HG03565 (cell line): Measurements from ENCODE around the gene CDHR4.
"Not testable (repeated sequence)": the region's sequence is repeated elsewhere in the genome, so short reads cannot be mapped to it uniquely, and the experiment has no call there.

Experiments
- ATAC-seq: cut with Tn5 transposase; IDR thresholded peaks from one replicate; pipeline ENCODE4 v1.9.1; 2021; ENCODE audit warnings: mild to moderate bottlenecking, moderate library complexity; ENCODE audit not compliant: unreplicated experiment

CDHR4 gene

GRCh38 chr3:49780975-49781365 lies 18.7 kb downstream of the CDHR4 start:
- not testable (repeated sequence) for ATAC-seq

GRCh38 chr3:49780080-49780974 lies 19.3 kb downstream of the CDHR4 start:
- no peak for ATAC-seq

GRCh38 chr3:49779358-49780079 lies 20.2 kb downstream of the CDHR4 start:
- no peak for ATAC-seq

- ATAC-seq, result not testable (repeated sequence)
These were observed 23.6 kb downstream of the CDHR4 start for GRCh38 chr3:49776101-49776500.

GRCh38 chr3:49775538-49775937 lies 24.1 kb downstream of the CDHR4 start:
- no peak for ATAC-seq

- no peak for ATAC-seq
These were observed 27.0 kb downstream of the CDHR4 start for GRCh38 chr3:49772703-49773102.

GRCh38 chr3:49771340-49771938 lies 28.2 kb downstream of the CDHR4 start:
- no peak for ATAC-seq

- ATAC-seq, result no peak
These were observed 29.7 kb downstream of the CDHR4 start for GRCh38 chr3:49769926-49770325.

GRCh38 chr3:49769286-49769915 lies 30.3 kb downstream of the CDHR4 start:
- ATAC-seq, result no peak

- no peak for ATAC-seq
These were observed 35.7 kb downstream of the CDHR4 start for GRCh38 chr3:49763981-49764380.

GRCh38 chr3:49761661-49762060 lies 38.0 kb downstream of the CDHR4 start:
- ATAC-seq, result no peak

GRCh38 chr3:49759226-49759625 lies 40.4 kb downstream of the CDHR4 start:
- ATAC-seq, result no peak

GRCh38 chr3:49757197-49757596 lies 42.5 kb downstream of the CDHR4 start:
- ATAC-seq, result no peak

GRCh38 chr3:49756036-49756435 lies 43.6 kb downstream of the CDHR4 start:
- ATAC-seq, result no peak

- ATAC-seq, result no peak
These were observed 45.1 kb downstream of the CDHR4 start for GRCh38 chr3:49754536-49754935.

- no peak for ATAC-seq
These were observed 48.2 kb downstream of the CDHR4 start for GRCh38 chr3:49751501-49751900.

GRCh38 chr3:49750056-49750455 lies 49.6 kb downstream of the CDHR4 start:
- ATAC-seq, result no peak

- not testable (repeated sequence) for ATAC-seq
These were observed 50.8 kb downstream of the CDHR4 start for GRCh38 chr3:49748874-49749273.

GRCh38 chr3:49747792-49748480 lies 51.7 kb downstream of the CDHR4 start:
- ATAC-seq, result no peak

- no peak for ATAC-seq
These were observed 53.7 kb downstream of the CDHR4 start for GRCh38 chr3:49745986-49746385.
